Gastrocnemius medialis (tissue), 4 donors: ENCODE measurements around the gene TOB1.

Experiments
- CTCF ChIP-seq, 5 experiments: fragments of 450-650 bp in 3 of 5; fragments of 200-600 bp in 2 of 5; sonication (generic) in 2 of 5; IDR thresholded peaks in 4 of 5; conservative IDR thresholded peaks in 1 of 5; 1 replicate in 4 of 5; 2 replicates in 1 of 5; pipeline ENCODE4 v1.5.1; 2016 to 2019; ENCODE audit warnings: antibody characterized with exemption in 5 of 5, mild to moderate bottlenecking in 3 of 5, moderate library complexity in 3 of 5
- POLR2A ChIP-seq, 2 donors: fragments of 450-650 bp; IDR thresholded peaks; one replicate each; pipeline ENCODE4 v1.6.1; 2017; ENCODE audit warnings: antibody characterized with exemption in 2 of 2, mild to moderate bottlenecking in 2 of 2, moderate library complexity in 2 of 2

GRCh38 chr17:50829332-50829731 is 36.8 kb downstream of the TOB1 start:
- no peak for TF ChIP-seq CTCF (IDR thresholded peaks at IDR 0.05 in 4 of 5, conservative IDR thresholded peaks at IDR 0.05 in 1 of 5)
- TF ChIP-seq POLR2A (IDR thresholded peaks at IDR 0.05), result no peak
